Parathyroid adenoma (tissue), 2 donors: ENCODE measurements around the gene DNAAF2.
"Not testable (repeated sequence)": the region's sequence is repeated elsewhere in the genome, so short reads cannot be mapped to it uniquely, and the experiment has no call there.

Source experiments
- H2AFZ ChIP-seq: fragments of 300-600 bp; sonication (generic); one replicate; pipeline ENCODE4 v1.7.0; 2017; ENCODE audit warnings: antibody characterized with exemption, mild to moderate bottlenecking
- H3K27ac ChIP-seq: fragments of 300-600 bp; sonication (generic); one replicate; pipeline ENCODE4 v1.7.0; 2017
- H3K27me3 ChIP-seq: fragments of 300-600 bp; sonication (generic); one replicate; pipeline ENCODE4 v1.7.0; 2017; ENCODE audit warnings: low read length; ENCODE audit not compliant: control insufficient read depth, insufficient read depth
- H3K36me3 ChIP-seq: fragments of 300-600 bp; sonication (generic); one replicate; pipeline ENCODE4 v1.7.0; 2017; ENCODE audit warnings: low read length; ENCODE audit not compliant: control insufficient read depth, insufficient read depth
- H3K4me1 ChIP-seq: fragments of 300-600 bp; sonication (generic); one replicate; pipeline ENCODE4 v1.7.0; 2017; ENCODE audit warnings: control low read depth
- H3K4me2 ChIP-seq: fragments of 300-600 bp; sonication (generic); one replicate; pipeline ENCODE4 v1.7.0; 2017; ENCODE audit warnings: low read length
- H3K4me3 ChIP-seq: fragments of 300-600 bp; sonication (generic); one replicate; pipeline ENCODE4 v1.7.0; 2017; ENCODE audit warnings: low read depth, low read length
- H3K79me2 ChIP-seq: fragments of 300-600 bp; sonication (generic); one replicate; pipeline ENCODE4 v1.7.0; 2017; ENCODE audit warnings: control low read depth
- H3K9ac ChIP-seq: fragments of 300-600 bp; sonication (generic); one replicate; pipeline ENCODE4 v1.7.0; 2017; ENCODE audit warnings: mild to moderate bottlenecking
- H3K9me3 ChIP-seq: fragments of 300-600 bp; sonication (generic); one replicate; pipeline ENCODE4 v1.7.0; 2017; ENCODE audit warnings: low read length; ENCODE audit not compliant: control insufficient read depth
- TF ChIP-seq, protein P1 (sequence below): fragments of 300-600 bp; sonication (generic); IDR thresholded peaks from one replicate; pipeline ENCODE4 v1.7.0; 2017; ENCODE audit warnings: antibody characterized with exemption, mild to moderate bottlenecking
- donor health status: primary hyperparathyroidism.

Gene DNAAF2

DNA sequence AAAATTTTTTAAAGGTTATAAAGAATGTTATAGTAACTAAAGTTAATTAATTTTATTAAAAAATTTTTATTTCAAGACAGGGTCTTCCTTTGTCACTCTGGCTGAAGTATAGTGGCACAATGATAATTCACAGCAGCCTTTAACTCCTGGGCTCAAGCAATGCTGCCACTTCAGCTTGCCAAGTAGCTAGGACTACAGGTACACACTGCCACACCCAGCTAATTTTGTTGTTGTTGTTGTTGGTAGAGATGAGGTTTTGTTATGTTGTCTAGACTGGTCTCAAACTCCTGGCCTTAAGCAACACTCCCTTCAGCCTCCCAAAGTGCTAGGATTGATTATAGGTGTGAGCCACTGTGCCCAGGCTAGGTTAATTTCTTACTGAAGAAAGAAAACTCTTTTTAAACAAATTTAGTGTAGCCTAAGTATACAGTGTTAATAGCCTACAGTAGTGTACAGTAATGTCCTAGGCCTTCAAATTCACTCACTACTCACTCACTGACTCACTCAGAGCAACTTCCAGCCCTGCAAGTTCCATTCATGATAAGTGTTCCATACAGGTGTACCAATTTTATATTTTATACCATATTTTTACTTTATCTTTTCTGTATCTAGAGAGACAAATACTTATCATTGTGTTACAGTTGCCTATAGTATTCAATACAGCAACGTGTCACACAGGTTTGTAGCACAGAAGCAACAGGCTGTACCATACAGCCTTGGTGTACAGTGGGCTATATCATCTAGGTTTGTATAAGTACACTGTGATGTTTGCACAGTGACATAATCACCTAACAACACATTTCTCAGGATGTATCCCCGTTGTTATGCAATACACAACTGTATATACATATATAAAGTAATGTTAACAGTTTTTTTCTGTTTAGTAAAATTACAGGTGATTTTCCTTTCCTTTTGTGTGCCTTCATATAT, 24.7 kb upstream of the DNAAF2 start:
- no peak overlapping the region for H3K27ac ChIP-seq
- no peak overlapping the region for H3K4me2 ChIP-seq
- TF ChIP-seq, protein P1, sequence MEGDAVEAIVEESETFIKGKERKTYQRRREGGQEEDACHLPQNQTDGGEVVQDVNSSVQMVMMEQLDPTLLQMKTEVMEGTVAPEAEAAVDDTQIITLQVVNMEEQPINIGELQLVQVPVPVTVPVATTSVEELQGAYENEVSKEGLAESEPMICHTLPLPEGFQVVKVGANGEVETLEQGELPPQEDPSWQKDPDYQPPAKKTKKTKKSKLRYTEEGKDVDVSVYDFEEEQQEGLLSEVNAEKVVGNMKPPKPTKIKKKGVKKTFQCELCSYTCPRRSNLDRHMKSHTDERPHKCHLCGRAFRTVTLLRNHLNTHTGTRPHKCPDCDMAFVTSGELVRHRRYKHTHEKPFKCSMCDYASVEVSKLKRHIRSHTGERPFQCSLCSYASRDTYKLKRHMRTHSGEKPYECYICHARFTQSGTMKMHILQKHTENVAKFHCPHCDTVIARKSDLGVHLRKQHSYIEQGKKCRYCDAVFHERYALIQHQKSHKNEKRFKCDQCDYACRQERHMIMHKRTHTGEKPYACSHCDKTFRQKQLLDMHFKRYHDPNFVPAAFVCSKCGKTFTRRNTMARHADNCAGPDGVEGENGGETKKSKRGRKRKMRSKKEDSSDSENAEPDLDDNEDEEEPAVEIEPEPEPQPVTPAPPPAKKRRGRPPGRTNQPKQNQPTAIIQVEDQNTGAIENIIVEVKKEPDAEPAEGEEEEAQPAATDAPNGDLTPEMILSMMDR: no peak
- H3K79me2 ChIP-seq: peaks cover 4% of the 10 kb centered on the region
- no peak overlapping the region for H3K4me3 ChIP-seq
- no peaks in the 10 kb centered on the region for H3K27me3 ChIP-seq
- no peak overlapping the region for H2AFZ ChIP-seq
- H3K4me1 ChIP-seq: no peaks in the 10 kb centered on the region
- H3K9me3 ChIP-seq: no peaks in the 10 kb centered on the region
- H3K9ac ChIP-seq: no peak overlapping the region
- H3K36me3 ChIP-seq: no peaks in the 10 kb centered on the region

DNA sequence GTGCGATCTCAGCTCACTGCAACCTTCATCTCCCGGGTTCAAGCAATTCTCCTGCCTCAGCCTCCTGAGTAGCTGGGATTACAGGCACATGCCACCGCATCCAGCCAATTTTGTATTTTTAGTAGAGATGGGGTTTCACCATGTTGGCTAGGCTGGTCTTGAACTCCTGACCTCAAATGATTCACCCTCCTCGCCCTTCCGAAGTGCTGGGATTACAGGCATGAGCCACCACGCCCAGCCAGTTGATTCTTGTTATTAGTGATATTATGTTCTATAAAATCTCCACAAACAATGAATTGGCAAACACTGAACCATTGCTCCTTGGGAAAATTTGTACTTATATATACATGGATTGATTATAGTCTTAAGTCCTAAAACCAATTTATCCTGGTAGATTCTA, 22.5 kb upstream of the DNAAF2 start:
- H3K4me1 ChIP-seq, H3K27ac ChIP-seq: not testable (repeated sequence)

DNA sequence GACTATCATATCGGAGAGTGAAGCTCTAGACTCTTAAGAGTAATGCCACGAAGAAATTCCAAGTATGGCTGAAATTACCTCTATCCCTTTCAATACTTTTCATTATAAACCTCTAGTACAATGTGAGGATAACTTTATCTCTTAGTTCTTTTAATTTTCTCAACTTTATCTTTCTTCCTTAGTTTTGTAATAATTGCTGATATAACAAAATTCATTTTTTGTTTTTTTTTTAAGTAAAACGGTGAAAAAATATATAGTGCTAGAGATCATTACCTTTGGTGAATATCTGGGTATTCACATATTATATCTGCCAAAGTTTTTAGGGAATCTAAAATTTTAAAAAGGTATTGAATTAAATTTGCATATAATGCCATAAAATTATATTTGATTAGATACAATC, 19.5 kb upstream of the DNAAF2 start:
- Histone ChIP-seq H3K36me3 (no peaks in the 10 kb centered on the region), H3K79me2 (peaks cover 4% of the 10 kb centered on the region), H3K9me3 (no peaks in the 10 kb centered on the region), H3K27ac (no peak overlapping the region), H3K4me3 (no peak overlapping the region), H3K27me3 (no peaks in the 10 kb centered on the region), H3K4me2 (no peak overlapping the region), H2AFZ (no peak overlapping the region), H3K4me1 (no peaks in the 10 kb centered on the region), H3K9ac (no peak overlapping the region)
- TF ChIP-seq, protein P1: no peak

More for the DNA sequence above, 22.5 kb upstream of the DNAAF2 start:
- H3K27me3 ChIP-seq, H2AFZ ChIP-seq, H3K4me2 ChIP-seq, H3K79me2 ChIP-seq, H3K36me3 ChIP-seq, H3K9ac ChIP-seq, H3K9me3 ChIP-seq, H3K4me3 ChIP-seq: not testable (repeated sequence)

DNA sequence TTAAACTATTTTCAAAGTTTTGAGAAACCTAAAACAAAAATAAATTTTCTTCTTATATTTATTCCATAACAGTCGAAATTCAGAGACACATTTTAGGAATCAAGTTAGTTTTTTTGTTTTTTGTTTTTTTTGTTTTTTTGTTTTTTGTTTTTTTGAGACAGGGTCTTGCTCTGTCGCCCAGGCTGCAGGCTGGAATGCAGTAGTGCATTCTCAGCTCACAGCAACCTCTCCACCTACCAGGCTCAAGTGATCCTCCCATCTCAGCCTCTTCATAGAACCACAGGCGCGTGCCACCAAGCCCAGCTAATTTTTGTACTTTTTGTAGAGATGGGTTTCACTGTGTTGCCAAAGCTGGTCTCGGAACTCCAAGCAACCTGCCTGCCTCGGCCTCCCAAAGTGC, 18.5 kb upstream of the DNAAF2 start:
- no peak overlapping the region for H3K27ac ChIP-seq
- H3K9ac ChIP-seq: no peak overlapping the region
- no peak overlapping the region for H2AFZ ChIP-seq
- peaks cover 4% of the 10 kb centered on the region for H3K79me2 ChIP-seq
- TF ChIP-seq, protein P1: no peak
- H3K4me3 ChIP-seq: no peak overlapping the region
- no peaks in the 10 kb centered on the region for H3K4me1 ChIP-seq
- H3K9me3 ChIP-seq: no peaks in the 10 kb centered on the region
- H3K27me3 ChIP-seq: no peaks in the 10 kb centered on the region
- H3K4me2 ChIP-seq: no peak overlapping the region
- H3K36me3 ChIP-seq: no peaks in the 10 kb centered on the region

DNA sequence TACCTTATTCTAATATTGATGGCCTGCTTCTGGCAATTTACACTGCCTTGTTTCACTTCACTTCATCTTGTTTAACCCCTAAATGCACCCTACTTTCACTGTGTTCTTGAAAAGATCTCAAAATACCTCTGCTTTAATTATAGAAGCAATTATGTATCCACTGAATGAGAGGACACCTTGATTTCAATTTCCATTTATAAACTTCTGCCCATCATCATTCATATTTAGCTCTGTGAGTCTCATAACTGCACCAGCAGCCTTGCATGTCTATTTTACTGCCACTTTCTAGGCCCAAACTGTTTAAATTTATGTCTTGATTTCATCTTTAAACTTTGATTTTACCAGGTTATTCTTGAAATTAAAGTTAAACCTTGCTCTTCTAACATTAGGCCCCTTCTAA, 7.1 kb upstream of the DNAAF2 start:
- Histone ChIP-seq H2AFZ (no peak overlapping the region), H3K36me3 (no peaks in the 10 kb centered on the region), H3K9me3 (no peaks in the 10 kb centered on the region), H3K79me2 (peaks cover 14% of the 10 kb centered on the region), H3K27ac (no peak overlapping the region), H3K4me3 (no peak overlapping the region), H3K4me1 (peaks cover 3% of the 10 kb centered on the region), H3K27me3 (no peaks in the 10 kb centered on the region), H3K9ac (no peak overlapping the region), H3K4me2 (no peak overlapping the region)
- TF ChIP-seq, protein P1: no peak
